Neural cell (in vitro differentiated cells): Measurements from ENCODE around the gene CNTN4. TPM values are rescaled to one million over a fixed set of nuclear protein-coding genes. Genes with fewer than 3 reads are reported as not detected.

Source experiments
- H2AFZ ChIP-seq: fragments of 200-600, 300-800 bp; sonication (generic), shearing (Covaris generic); 2 replicates; pipeline ENCODE4 v1.6.0; 2014; ENCODE audit warnings: low read depth, mild to moderate bottlenecking, antibody characterized with exemption, low read length, moderate library complexity
- H3F3A ChIP-seq: fragments of 200-600 bp; shearing (Covaris generic); 2 replicates; pipeline ENCODE4 v1.6.1; 2016; ENCODE audit warnings: mild to moderate bottlenecking, moderate library complexity, mixed read lengths, antibody characterized with exemption, low read length; ENCODE audit not compliant: insufficient read depth, poor library complexity, severe bottlenecking
- H3K27ac ChIP-seq: fragments of 200-600, 300-800 bp; sonication (generic), shearing (Covaris generic); 2 replicates; pipeline ENCODE4 v1.5.1; 2014; ENCODE audit warnings: mild to moderate bottlenecking, low read length, moderate library complexity
- H3K27me3 ChIP-seq: fragments of 300-800, 200-600 bp; sonication (generic), shearing (Covaris generic); 2 replicates; pipeline ENCODE4 v1.6.0; 2014; ENCODE audit warnings: mild to moderate bottlenecking, low read depth, low read length, moderate library complexity; ENCODE audit not compliant: insufficient read depth
- H3K36me3 ChIP-seq: fragments of 300-800, 200-600 bp; sonication (generic), shearing (Covaris generic); 2 replicates; pipeline ENCODE4 v1.5.1; 2014; ENCODE audit warnings: mild to moderate bottlenecking, antibody characterized with exemption, low read length, moderate library complexity; ENCODE audit not compliant: insufficient read depth
- H3K4me2 ChIP-seq: fragments of 300-800, 200-600 bp; sonication (generic), shearing (Covaris generic); 2 replicates; pipeline ENCODE4 v1.6.0; 2014; ENCODE audit warnings: mild to moderate bottlenecking, low read length
- H3K4me3 ChIP-seq: fragments of 300-800, 200-600 bp; sonication (generic), shearing (Covaris generic); 2 replicates; pipeline ENCODE4 v1.5.1; 2014; ENCODE audit warnings: mild to moderate bottlenecking, low read length, moderate library complexity
- H3K79me2 ChIP-seq: fragments of 200-600 bp; shearing (Covaris generic); replicated peaks from 2 replicates; pipeline ENCODE4 v1.6.0; 2014; ENCODE audit warnings: mild to moderate bottlenecking, low read length, moderate library complexity; ENCODE audit not compliant: insufficient read depth
- H3K9ac ChIP-seq: fragments of 300-800, 200-600 bp; sonication (generic), shearing (Covaris generic); 2 replicates; pipeline ENCODE4 v1.6.1; 2016; ENCODE audit warnings: mild to moderate bottlenecking, low read length, mixed read lengths
- H3K9me2 ChIP-seq: fragments of 200-600 bp; shearing (Covaris generic); 2 replicates; pipeline ENCODE4 v1.6.1; 2016; ENCODE audit warnings: mild to moderate bottlenecking, low read length, mixed read lengths; ENCODE audit not compliant: insufficient read depth
- H3K9me3 ChIP-seq: fragments of 200-600, 300-800 bp; sonication (generic), shearing (Covaris generic); 2 replicates; pipeline ENCODE4 v1.6.1; 2016; ENCODE audit warnings: mild to moderate bottlenecking, mixed run types, low read length, moderate library complexity, mixed read lengths
- H4K20me1 ChIP-seq: fragments of 200-600 bp; shearing (Covaris generic); 2 replicates; pipeline ENCODE4 v1.6.1; 2016; ENCODE audit warnings: mild to moderate bottlenecking, mixed run types; ENCODE audit not compliant: insufficient read depth
- EP300 ChIP-seq: fragments of 450-650 bp; conservative IDR thresholded peaks from 2 replicates; pipeline ENCODE4 v1.6.1; 2014; ENCODE audit warnings: antibody characterized with exemption, mild to moderate bottlenecking, moderate library complexity; ENCODE audit not compliant: poor library complexity, severe bottlenecking
- EZH2 ChIP-seq: fragments of 200-600, 300-800 bp; shearing (Covaris generic), sonication (generic); IDR thresholded peaks from 2 replicates; pipeline ENCODE4 v1.6.1; 2014; ENCODE audit warnings: antibody characterized with exemption, low read length, borderline replicate concordance, mild to moderate bottlenecking; ENCODE audit not compliant: insufficient read depth, poor library complexity, severe bottlenecking
- MXI1 ChIP-seq: fragments of 450-650 bp; conservative IDR thresholded peaks from 2 replicates; pipeline ENCODE4 v1.6.1; 2014; ENCODE audit warnings: antibody characterized with exemption, mild to moderate bottlenecking; ENCODE audit not compliant: poor library complexity, severe bottlenecking
- POLR2AphosphoS5 ChIP-seq: IDR thresholded peaks from 2 replicates; pipeline ENCODE4 v1.6.1; 2012
- RAD21 ChIP-seq: fragments of 450-650 bp; conservative IDR thresholded peaks from 2 replicates; pipeline ENCODE4 v1.6.1; 2014; ENCODE audit warnings: antibody characterized with exemption, mild to moderate bottlenecking, moderate library complexity
- REST ChIP-seq: IDR thresholded peaks from 2 replicates; pipeline ENCODE4 v1.6.1; 2012; ENCODE audit warnings: borderline replicate concordance
- SMC3 ChIP-seq: fragments of 450-650 bp; conservative IDR thresholded peaks from 2 replicates; pipeline ENCODE4 v1.6.1; 2014; ENCODE audit warnings: antibody characterized with exemption, mild to moderate bottlenecking, moderate library complexity; ENCODE audit not compliant: poor library complexity
- TAF1 ChIP-seq: IDR thresholded peaks from 2 replicates; pipeline ENCODE4 v1.6.1; 2012; ENCODE audit warnings: low read depth
- polyA plus RNA-seq: library from polyadenylated mRNA; depleted of rRNA; stranded (reverse); fragments of >200 nt; gene quantifications from 2 replicates; pipeline ENCODE4 v1.2.3, GENCODE V29; 2014
- TF ChIP-seq, protein P1 (sequence below): fragments of 450-650 bp; IDR thresholded peaks from 2 replicates; pipeline ENCODE4 v1.5.1; 2014; ENCODE audit warnings: antibody characterized with exemption, mild to moderate bottlenecking, moderate library complexity; ENCODE audit not compliant: poor library complexity, severe bottlenecking

CNTN4 gene
- polyA plus RNA-seq, 1 donor from 2014 or later = 10.6 TPM

DNA sequence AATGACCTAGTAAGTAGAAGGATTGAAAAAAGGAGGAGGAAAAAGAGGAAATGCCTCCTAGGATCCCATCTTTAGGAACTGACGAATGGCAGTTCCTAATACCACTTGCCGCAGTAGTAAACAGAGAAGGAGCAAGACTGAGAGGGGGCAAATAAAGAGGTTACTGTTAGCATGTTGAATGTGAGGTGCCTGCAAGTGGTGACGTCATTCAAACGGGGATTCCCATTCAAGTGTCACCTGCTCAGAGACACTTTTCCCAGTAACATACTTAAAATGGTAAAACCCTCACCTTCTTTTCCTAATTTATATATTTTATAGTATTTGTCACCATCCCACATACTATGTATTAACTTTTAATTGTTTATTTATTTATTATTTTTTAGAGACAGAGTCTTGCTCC is 832.6 kb downstream of the CNTN4 start:
- no peaks in the 10 kb centered on the region for H3K27me3 ChIP-seq
- H3K36me3 ChIP-seq = no peaks in the 10 kb centered on the region
- H3K9ac ChIP-seq = no peak overlapping the region
- H3F3A ChIP-seq = no peaks in the 10 kb centered on the region
- no peaks in the 10 kb centered on the region for H4K20me1 ChIP-seq
- no peaks in the 10 kb centered on the region for H3K79me2 ChIP-seq
- no peaks in the 10 kb centered on the region for H3K9me2 ChIP-seq
- H3K27ac ChIP-seq = no peak overlapping the region
- TF ChIP-seq POLR2AphosphoS5 = no peak
- no peak for TF ChIP-seq EZH2
- TF ChIP-seq TAF1 = no peak
- no peak for TF ChIP-seq EP300
- H3K4me3 ChIP-seq = no peak overlapping the region
- no peak overlapping the region for H2AFZ ChIP-seq
- no peak overlapping the region for H3K4me2 ChIP-seq
- H3K9me3 ChIP-seq = no peaks in the 10 kb centered on the region

GRCh38 chr3:2934541-2934940 is 835.9 kb downstream of the CNTN4 start:
- Histone ChIP-seq H3K9me2 (no peaks in the 10 kb centered on the region), H3K79me2 (no peaks in the 10 kb centered on the region)

More at GRCh38 chr3:2934541-2934940, 835.9 kb downstream of the CNTN4 start:
- Histone ChIP-seq H3K9ac (no peak overlapping the region), H4K20me1 (no peaks in the 10 kb centered on the region), H3K27me3 (no peaks in the 10 kb centered on the region), H3F3A (no peaks in the 10 kb centered on the region), H3K4me3 (no peak overlapping the region), H3K27ac (no peak overlapping the region), H3K36me3 (no peaks in the 10 kb centered on the region), H3K4me2 (no peak overlapping the region), H3K9me3 (no peaks in the 10 kb centered on the region), H2AFZ (no peak overlapping the region)
- TF ChIP-seq EP300 (no peak), MXI1 (no peak), POLR2AphosphoS5 (no peak), SMC3 (no peak), TAF1 (no peak), EZH2 (no peak), REST (no peak), RAD21 (no peak)
- TF ChIP-seq, protein P1, sequence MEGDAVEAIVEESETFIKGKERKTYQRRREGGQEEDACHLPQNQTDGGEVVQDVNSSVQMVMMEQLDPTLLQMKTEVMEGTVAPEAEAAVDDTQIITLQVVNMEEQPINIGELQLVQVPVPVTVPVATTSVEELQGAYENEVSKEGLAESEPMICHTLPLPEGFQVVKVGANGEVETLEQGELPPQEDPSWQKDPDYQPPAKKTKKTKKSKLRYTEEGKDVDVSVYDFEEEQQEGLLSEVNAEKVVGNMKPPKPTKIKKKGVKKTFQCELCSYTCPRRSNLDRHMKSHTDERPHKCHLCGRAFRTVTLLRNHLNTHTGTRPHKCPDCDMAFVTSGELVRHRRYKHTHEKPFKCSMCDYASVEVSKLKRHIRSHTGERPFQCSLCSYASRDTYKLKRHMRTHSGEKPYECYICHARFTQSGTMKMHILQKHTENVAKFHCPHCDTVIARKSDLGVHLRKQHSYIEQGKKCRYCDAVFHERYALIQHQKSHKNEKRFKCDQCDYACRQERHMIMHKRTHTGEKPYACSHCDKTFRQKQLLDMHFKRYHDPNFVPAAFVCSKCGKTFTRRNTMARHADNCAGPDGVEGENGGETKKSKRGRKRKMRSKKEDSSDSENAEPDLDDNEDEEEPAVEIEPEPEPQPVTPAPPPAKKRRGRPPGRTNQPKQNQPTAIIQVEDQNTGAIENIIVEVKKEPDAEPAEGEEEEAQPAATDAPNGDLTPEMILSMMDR = no peak
